HG02885 (cell line): ENCODE measurements around the gene CDK9.

ENCODE experiments used
- ATAC-seq: cut with Tn5 transposase; IDR thresholded peaks from one replicate; pipeline ENCODE4 v1.9.1; 2021; ENCODE audit warnings: mild to moderate bottlenecking; ENCODE audit not compliant: unreplicated experiment, poor library complexity

The CDK9 gene

GRCh38 chr9:127796852-127797370 lies 11.1 kb downstream of the CDK9 start:
- no peak for ATAC-seq

GRCh38 chr9:127801955-127802575 lies 16.2 kb downstream of the CDK9 start:
- ATAC-seq, result no peak

GRCh38 chr9:127802576-127803443 lies 17.0 kb downstream of the CDK9 start, which contains the start of gene FPGS:
FPGS (plus strand) TSS chr9:127802882; CDS start chr9:127802925, 43 bp downstream.
- ATAC-seq, result peak; percentile 81

GRCh38 chr9:127803507-127804352 lies 17.9 kb downstream of the CDK9 start:
- ATAC-seq, result no peak

- no peak for ATAC-seq
Observed at GRCh38 chr9:127805620-127806019, 19.8 kb downstream of the CDK9 start.

- ATAC-seq, result no peak
Observed at GRCh38 chr9:127806871-127807270, 21.0 kb downstream of the CDK9 start.

GRCh38 chr9:127808347-127809001 lies 22.6 kb downstream of the CDK9 start:
- no peak for ATAC-seq

- ATAC-seq, result no peak
Observed at GRCh38 chr9:127809002-127809539, 23.2 kb downstream of the CDK9 start.

- ATAC-seq, result no peak
Observed at GRCh38 chr9:127809540-127810377, 23.9 kb downstream of the CDK9 start.

GRCh38 chr9:127810378-127811187 lies 24.7 kb downstream of the CDK9 start:
- ATAC-seq, result no peak

- no peak for ATAC-seq
Observed at GRCh38 chr9:127812011-127812410, 26.2 kb downstream of the CDK9 start.

- no peak for ATAC-seq
Observed at GRCh38 chr9:127812936-127813675, 27.3 kb downstream of the CDK9 start.

GRCh38 chr9:127813686-127814226 lies 27.9 kb downstream of the CDK9 start:
- no peak for ATAC-seq

GRCh38 chr9:127814619-127815511 lies 29.0 kb downstream of the CDK9 start:
- no peak for ATAC-seq

GRCh38 chr9:127815512-127816361 lies 29.9 kb downstream of the CDK9 start:
- no peak for ATAC-seq
